Natural killer cell (primary cell): ENCODE measurements around the gene ICOS. TPM values are rescaled to one million over a fixed set of nuclear protein-coding genes. Genes with fewer than 3 reads are reported as not detected.

Source experiments
- ATAC-seq, 3 donors: fragments of 150-1000 bp in 2 of 3; fragments of 200-7000 bp in 1 of 3; cut with Tn5 transposase; 1 replicate in 1 of 3; 2 replicates in 2 of 3; pipeline ENCODE4 v1.10.0; 2021; ENCODE audit warnings: mild to moderate bottlenecking in 2 of 3, moderate library complexity in 2 of 3
- DNase-seq, 2 donors: peaks; one replicate each; pipeline versions ENCODE4 v3.0.0 to v3.0.0-alpha.2; 2013 to 2021; ENCODE audit warnings: mixed read lengths in 1 of 2
- H3K27ac ChIP-seq: one replicate; pipeline ENCODE4 v1.5.1; 2013; ENCODE audit warnings: mild to moderate bottlenecking, low read length
- H3K27me3 ChIP-seq: one replicate; pipeline ENCODE4 v1.6.1; 2013; ENCODE audit warnings: low read length; ENCODE audit not compliant: control insufficient read depth, insufficient read depth
- H3K36me3 ChIP-seq: one replicate; pipeline ENCODE4 v1.6.1; 2013; ENCODE audit warnings: low read length; ENCODE audit not compliant: control insufficient read depth, insufficient read depth
- H3K4me1 ChIP-seq: one replicate; pipeline ENCODE4 v1.6.1; 2013; ENCODE audit warnings: low read length; ENCODE audit not compliant: control insufficient read depth, insufficient read depth
- H3K4me3 ChIP-seq: one replicate; pipeline ENCODE4 v1.5.1; 2013; ENCODE audit warnings: low read length
- H3K9me3 ChIP-seq: one replicate; pipeline ENCODE4 v1.6.1; 2013; ENCODE audit warnings: low read length; ENCODE audit not compliant: control insufficient read depth, insufficient read depth
- H3K27ac Mint-ChIP-seq, 2 donors: one replicate each; pipeline ENCODE4 v1.8.0; 2022; ENCODE audit warnings: mild to moderate bottlenecking in 2 of 2, mixed read lengths in 2 of 2, moderate library complexity in 1 of 2
- H3K27me3 Mint-ChIP-seq, 2 donors: one replicate each; pipeline ENCODE4 v1.8.0; 2022; ENCODE audit warnings: low read depth in 2 of 2, mixed read lengths in 2 of 2
- H3K36me3 Mint-ChIP-seq: one replicate; pipeline ENCODE4 v1.8.0; 2022; ENCODE audit warnings: mixed read lengths
- H3K4me1 Mint-ChIP-seq, 2 donors: one replicate each; pipeline ENCODE4 v1.8.0; 2022; ENCODE audit warnings: mixed read lengths in 2 of 2
- H3K4me3 Mint-ChIP-seq: one replicate; pipeline ENCODE4 v1.8.0; 2022; ENCODE audit warnings: mild to moderate bottlenecking, moderate library complexity, mixed read lengths
- H3K9me3 Mint-ChIP-seq, 2 donors: one replicate each; pipeline ENCODE4 v1.8.0; 2022; ENCODE audit warnings: mixed read lengths in 2 of 2
- WGBS: methylation state at CpG from one replicate; pipeline ENCODE4 v1.1.7; 2013; ENCODE audit warnings: missing lambda C conversion rate; ENCODE audit not compliant: insufficient coverage; 5-methylcytosine and 5-hydroxymethylcytosine counted together
- intact Hi-C: fragments of 100-400 bp; cut with micrococcal nuclease; formaldehyde crosslinking; loops from one replicate; pipeline ENCODE4 v1.14.2; 2022
- total RNA-seq, 4 donors: library from RNA; stranded (reverse); fragments of 120-200 nt in 1 of 4; gene quantifications; one replicate each; pipeline versions ENCODE4 v1.2.3 to v1.2.4, GENCODE V29; 2013 to 2022
- TF ChIP-seq, protein P1 (sequence below): fragments of 200-600 bp; IDR thresholded peaks from one replicate; pipeline ENCODE4 v1.8.0; 2022; ENCODE audit warnings: antibody characterized with exemption

ICOS gene
- total RNA-seq, 3 donors from 2014 or later (not counting 1 experiment from before 2014, with no cell fraction given): 0.35 to 4.2 (median 1.7) TPM

DNA sequence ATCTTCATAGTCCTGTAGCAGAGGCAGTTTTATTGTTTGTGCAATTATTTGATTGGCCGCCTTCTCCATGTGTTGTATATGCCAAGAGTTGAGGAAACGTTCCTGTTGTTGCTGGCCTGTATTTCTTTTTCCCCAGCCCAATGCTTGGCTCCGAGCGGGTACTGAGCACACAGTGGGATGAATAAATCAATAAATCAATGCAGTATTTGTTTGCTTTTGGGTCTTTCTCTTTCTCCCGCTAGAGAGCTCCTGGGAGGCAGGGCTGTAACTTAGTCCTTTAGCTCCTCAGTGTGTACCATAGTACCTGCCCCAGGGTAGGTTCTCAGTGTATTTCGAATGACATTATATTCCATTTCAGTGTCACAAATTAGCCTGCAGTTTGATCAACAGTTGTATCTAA is 71.8 kb downstream of the ICOS start:
- Histone ChIP-seq H3K4me1 (no peaks in the 10 kb centered on the region), H3K9me3 (no peaks in the 10 kb centered on the region), H3K4me3 (no peak overlapping the region), H3K27ac (no peak overlapping the region), H3K27me3 (no peaks in the 10 kb centered on the region), H3K36me3 (no peaks in the 10 kb centered on the region)
- Mint-ChIP-seq H3K27me3 (peaks cover 0 to 3% of the 10 kb centered on the region in 2 donors), H3K4me3 (no peak overlapping the region), H3K4me1 (peaks cover 5 to 7% of the 10 kb centered on the region in 2 donors), H3K27ac (no peak overlapping the region), H3K36me3 (no peaks in the 10 kb centered on the region), H3K9me3 (no peaks in the 10 kb centered on the region)
- 88% methylated on average over 6 of the region's 6 CpGs for WGBS
- intact Hi-C loops: loop anchor here (5.0 kb wide), 1 partner anchor 319 kb away; no protein-coding TSS in a partner anchor
- no peak for ATAC-seq
- TF ChIP-seq, protein P1, sequence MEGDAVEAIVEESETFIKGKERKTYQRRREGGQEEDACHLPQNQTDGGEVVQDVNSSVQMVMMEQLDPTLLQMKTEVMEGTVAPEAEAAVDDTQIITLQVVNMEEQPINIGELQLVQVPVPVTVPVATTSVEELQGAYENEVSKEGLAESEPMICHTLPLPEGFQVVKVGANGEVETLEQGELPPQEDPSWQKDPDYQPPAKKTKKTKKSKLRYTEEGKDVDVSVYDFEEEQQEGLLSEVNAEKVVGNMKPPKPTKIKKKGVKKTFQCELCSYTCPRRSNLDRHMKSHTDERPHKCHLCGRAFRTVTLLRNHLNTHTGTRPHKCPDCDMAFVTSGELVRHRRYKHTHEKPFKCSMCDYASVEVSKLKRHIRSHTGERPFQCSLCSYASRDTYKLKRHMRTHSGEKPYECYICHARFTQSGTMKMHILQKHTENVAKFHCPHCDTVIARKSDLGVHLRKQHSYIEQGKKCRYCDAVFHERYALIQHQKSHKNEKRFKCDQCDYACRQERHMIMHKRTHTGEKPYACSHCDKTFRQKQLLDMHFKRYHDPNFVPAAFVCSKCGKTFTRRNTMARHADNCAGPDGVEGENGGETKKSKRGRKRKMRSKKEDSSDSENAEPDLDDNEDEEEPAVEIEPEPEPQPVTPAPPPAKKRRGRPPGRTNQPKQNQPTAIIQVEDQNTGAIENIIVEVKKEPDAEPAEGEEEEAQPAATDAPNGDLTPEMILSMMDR: no peak
- no peak for DNase-seq

DNA sequence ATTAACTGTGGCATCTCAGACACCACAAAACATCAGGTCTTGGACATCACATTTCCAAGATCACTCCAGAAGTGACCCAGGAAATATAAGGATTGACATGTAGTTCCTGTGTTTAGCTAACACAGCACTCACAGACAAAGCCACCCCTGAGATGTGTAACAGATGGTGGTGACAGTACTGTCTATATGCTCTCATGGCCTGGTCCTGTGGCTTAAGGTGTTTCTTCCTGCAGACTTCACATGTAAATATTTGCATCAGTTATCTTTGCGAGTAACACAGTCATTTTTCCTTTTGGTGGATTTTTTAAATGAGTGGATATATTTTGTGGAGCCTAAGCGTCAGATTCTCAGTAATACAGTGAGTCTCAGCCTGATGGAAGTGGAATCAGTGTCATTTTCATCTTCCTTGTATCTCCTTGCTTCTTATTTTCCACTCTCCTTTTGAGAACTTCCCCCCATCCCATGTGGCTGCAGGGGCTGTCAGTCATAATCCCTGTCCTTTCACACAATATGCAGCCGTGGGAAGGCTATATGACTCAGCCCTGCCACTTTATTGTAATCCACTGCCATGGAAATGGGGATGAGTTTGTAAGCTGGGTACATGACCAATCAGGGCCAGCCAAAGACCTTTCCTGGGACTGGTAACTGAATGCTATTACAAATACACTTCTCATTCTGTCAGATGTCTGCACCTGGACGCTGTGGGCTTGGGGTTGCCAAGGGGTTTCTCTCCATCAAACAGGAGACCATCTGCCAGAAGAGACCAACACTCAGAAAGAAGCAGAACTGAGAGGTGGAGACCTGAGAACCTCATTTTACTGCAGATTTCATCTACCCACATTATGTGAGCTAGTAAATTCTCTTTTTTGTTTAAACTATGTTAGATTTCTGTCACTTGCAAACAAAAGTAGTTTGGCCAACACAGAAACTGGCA is 74.3 kb downstream of the ICOS start:
- H3K4me1 Mint-ChIP-seq: peaks cover 5 to 6% of the 10 kb centered on the region in 2 donors
- no peaks in the 10 kb centered on the region for H3K4me1 ChIP-seq
- no peaks in the 10 kb centered on the region for H3K27me3 ChIP-seq
- H3K36me3 Mint-ChIP-seq: no peaks in the 10 kb centered on the region
- no peak overlapping the region for H3K4me3 ChIP-seq
- H3K36me3 ChIP-seq: no peaks in the 10 kb centered on the region
- H3K9me3 ChIP-seq: no peaks in the 10 kb centered on the region
- H3K9me3 Mint-ChIP-seq: peaks cover 0 to 2% of the 10 kb centered on the region in 2 donors
- intact Hi-C loops: no loop called here
- H3K27ac Mint-ChIP-seq: no peak overlapping the region
- DNase-seq: no peak
- ATAC-seq: no peak
- no peak overlapping the region for H3K4me3 Mint-ChIP-seq
- WGBS: 91% methylated on average over 4 of the region's 4 CpGs
- TF ChIP-seq, protein P1: no peak
- no peak overlapping the region for H3K27ac ChIP-seq
- H3K27me3 Mint-ChIP-seq: peaks cover 0 to 3% of the 10 kb centered on the region in 2 donors

Other genes starting within 250 kb of the ICOS start
- gene CD28, start 230.1 kb upstream of the ICOS start, total RNA-seq: 1 to 10 TPM in 2 of 3 donors, under 1 TPM in 1; 0.54 to 3.5 (median 3.3) TPM
- gene CTLA4, start 69.0 kb upstream of the ICOS start, total RNA-seq: 1 to 10 TPM in 1 of 3 donors, under 1 TPM in 2; 0.31 to 2.3 (median 0.78) TPM